Mesendoderm (in vitro differentiated cells): ENCODE data around the gene TTC17.

Source experiments
- DNase-seq: peaks from one replicate; pipeline ENCODE4 v3.0.0; 2013
- H2AK5ac ChIP-seq: 2 replicates; pipeline ENCODE4 v1.6.1; 2013; ENCODE audit warnings: low read length, inconsistent platforms
- H2BK120ac ChIP-seq: 2 replicates; pipeline ENCODE4 v1.6.1; 2013; ENCODE audit warnings: low read depth, mild to moderate bottlenecking, low read length, moderate library complexity, mixed read lengths
- H2BK15ac ChIP-seq: replicated peaks from 2 replicates; pipeline ENCODE4 v1.6.1; 2013; ENCODE audit warnings: low read depth, mild to moderate bottlenecking, moderate library complexity
- H2BK5ac ChIP-seq: 2 replicates; pipeline ENCODE4 v1.6.1; 2013; ENCODE audit warnings: low read length, inconsistent platforms
- H3K18ac ChIP-seq: 2 replicates; pipeline ENCODE4 v1.6.1; 2013; ENCODE audit warnings: mild to moderate bottlenecking, low read length, mixed read lengths
- H3K23ac ChIP-seq: one replicate; pipeline ENCODE4 v1.6.1; 2013; ENCODE audit warnings: low read length
- H3K27ac ChIP-seq: 2 replicates; pipeline ENCODE4 v1.5.1; 2013; ENCODE audit warnings: low read depth, mild to moderate bottlenecking, inconsistent platforms, low read length, moderate library complexity
- H3K27me3 ChIP-seq: 2 replicates; pipeline ENCODE4 v1.6.1; 2013; ENCODE audit warnings: low read length, control low read depth, mild to moderate bottlenecking, inconsistent platforms; ENCODE audit not compliant: insufficient read depth, poor library complexity
- H3K36me3 ChIP-seq: 2 replicates; pipeline ENCODE4 v1.6.1; 2013; ENCODE audit warnings: low read length, inconsistent platforms; ENCODE audit not compliant: control insufficient read depth, insufficient read depth
- H3K4ac ChIP-seq: one replicate; pipeline ENCODE4 v1.6.1; 2013; ENCODE audit warnings: low read depth, mild to moderate bottlenecking, low read length, moderate library complexity
- H3K4me1 ChIP-seq: 2 replicates; pipeline ENCODE4 v1.6.1; 2013; ENCODE audit warnings: low read depth, low read length, inconsistent platforms; ENCODE audit not compliant: control insufficient read depth
- H3K4me2 ChIP-seq: 2 replicates; pipeline ENCODE4 v1.6.1; 2013; ENCODE audit warnings: low read length
- H3K4me3 ChIP-seq: 2 replicates; pipeline ENCODE4 v1.5.1; 2013; ENCODE audit warnings: mild to moderate bottlenecking, low read length
- H3K56ac ChIP-seq: one replicate; pipeline ENCODE4 v1.6.1; 2013; ENCODE audit warnings: low read length
- H3K79me1 ChIP-seq: 2 replicates; pipeline ENCODE4 v1.6.1; 2013; ENCODE audit warnings: low read length, inconsistent platforms
- H3K79me2 ChIP-seq: 2 replicates; pipeline ENCODE4 v1.6.1; 2013; ENCODE audit warnings: mild to moderate bottlenecking, low read length; ENCODE audit not compliant: control insufficient read depth, insufficient read depth
- H3K9ac ChIP-seq: 2 replicates; pipeline ENCODE4 v1.6.1; 2013; ENCODE audit warnings: low read length, inconsistent platforms
- H4K5ac ChIP-seq: one replicate; pipeline ENCODE4 v1.6.1; 2013; ENCODE audit warnings: low read length
- H4K8ac ChIP-seq: one replicate; pipeline ENCODE4 v1.6.1; 2013; ENCODE audit warnings: low read depth, mild to moderate bottlenecking, control low read depth, low read length, moderate library complexity
- WGBS: extraction: QIAGEN DNeasy Blood & Tissue Kit; methylation state at CpG from one replicate; pipeline ENCODE4 v1.1.7; 2013; ENCODE audit warnings: low lambda C conversion rate, missing lambda C conversion rate; ENCODE audit not compliant: insufficient coverage; ENCODE audit errors: extremely low coverage; 5-methylcytosine and 5-hydroxymethylcytosine counted together

Gene TTC17

GRCh38 chr11:43497144-43497543, 138.4 kb downstream of the TTC17 start:
- Histone ChIP-seq H3K4me2 (no peak overlapping the region), H3K4ac (no peak overlapping the region), H2BK120ac (no peak overlapping the region), H2AK5ac (no peak overlapping the region), H2BK5ac (no peak overlapping the region), H3K18ac (no peak overlapping the region), H3K4me1 (no peaks in the 10 kb centered on the region), H4K8ac (no peak overlapping the region), H3K79me1 (no peaks in the 10 kb centered on the region), H3K36me3 (no peaks in the 10 kb centered on the region), H3K79me2 (no peaks in the 10 kb centered on the region), H3K27me3 (no peaks in the 10 kb centered on the region), H3K56ac (no peak overlapping the region), H2BK15ac (no peak overlapping the region), H3K27ac (no peak overlapping the region), H4K5ac (no peak overlapping the region), H3K9ac (no peak overlapping the region), H3K4me3 (no peak overlapping the region), H3K23ac (no peak overlapping the region)
- no CpG with 5 or more reads among the region's 1 CpG for WGBS
- DNase-seq: no peak

- DNase-seq: no peak
- Histone ChIP-seq H3K56ac (no peak overlapping the region), H3K4me1 (no peaks in the 10 kb centered on the region), H3K18ac (no peak overlapping the region), H3K4me2 (no peak overlapping the region), H3K79me1 (no peaks in the 10 kb centered on the region), H2BK5ac (no peak overlapping the region), H3K23ac (no peak overlapping the region), H3K36me3 (no peaks in the 10 kb centered on the region), H3K27me3 (no peaks in the 10 kb centered on the region), H2AK5ac (no peak overlapping the region), H2BK120ac (no peak overlapping the region), H3K27ac (no peak overlapping the region), H3K4me3 (no peak overlapping the region), H3K79me2 (no peaks in the 10 kb centered on the region), H4K8ac (no peak overlapping the region), H3K9ac (no peak overlapping the region), H3K4ac (no peak overlapping the region), H2BK15ac (no peak overlapping the region), H4K5ac (no peak overlapping the region)
- no CpG with 5 or more reads among the region's 3 CpGs for WGBS
These were observed 139.8 kb downstream of the TTC17 start for GRCh38 chr11:43498561-43498960.

- Histone ChIP-seq H3K79me1 (no peaks in the 10 kb centered on the region), H3K18ac (no peak overlapping the region), H3K27ac (no peak overlapping the region), H4K8ac (no peak overlapping the region), H4K5ac (no peak overlapping the region), H2BK120ac (no peak overlapping the region), H2BK15ac (no peak overlapping the region), H3K56ac (no peak overlapping the region), H3K9ac (no peak overlapping the region), H3K4me1 (peaks cover 4% of the 10 kb centered on the region), H2AK5ac (no peak overlapping the region), H3K79me2 (no peaks in the 10 kb centered on the region), H3K4me2 (no peak overlapping the region), H3K4me3 (no peak overlapping the region), H3K4ac (no peak overlapping the region), H2BK5ac (no peak overlapping the region), H3K27me3 (no peaks in the 10 kb centered on the region), H3K36me3 (no peaks in the 10 kb centered on the region), H3K23ac (no peak overlapping the region)
- no CpG with 5 or more reads among the region's 4 CpGs for WGBS
- no peak for DNase-seq
These were observed 144.7 kb downstream of the TTC17 start for GRCh38 chr11:43503417-43503816.

- H3K18ac ChIP-seq: no peak overlapping the region
- no peak overlapping the region for H3K4me3 ChIP-seq
- no peak overlapping the region for H4K5ac ChIP-seq
- no peak overlapping the region for H2BK5ac ChIP-seq
- no peaks in the 10 kb centered on the region for H3K27me3 ChIP-seq
- H3K36me3 ChIP-seq: no peaks in the 10 kb centered on the region
- H3K4me1 ChIP-seq: peaks cover 4% of the 10 kb centered on the region
- DNase-seq: peak; percentile 60
- H2BK15ac ChIP-seq: no peak overlapping the region
- no peak overlapping the region for H3K23ac ChIP-seq
- H3K4ac ChIP-seq: no peak overlapping the region
- H3K79me1 ChIP-seq: no peaks in the 10 kb centered on the region
- H4K8ac ChIP-seq: no peak overlapping the region
- no peak overlapping the region for H3K27ac ChIP-seq
- H3K4me2 ChIP-seq: no peak overlapping the region
- H2AK5ac ChIP-seq: no peak overlapping the region
- whole genome bisulfite sequencing: no CpG with 5 or more reads among the region's 7 CpGs
- no peak overlapping the region for H2BK120ac ChIP-seq
- H3K56ac ChIP-seq: no peak overlapping the region
- H3K9ac ChIP-seq: no peak overlapping the region
- H3K79me2 ChIP-seq: no peaks in the 10 kb centered on the region
These were observed 145.7 kb downstream of the TTC17 start for GRCh38 chr11:43504316-43504950.

GRCh38 chr11:43505171-43505570, 146.5 kb downstream of the TTC17 start:
- Histone ChIP-seq H3K9ac (no peak overlapping the region), H3K18ac (no peak overlapping the region), H4K5ac (no peak overlapping the region), H3K56ac (no peak overlapping the region), H3K4me2 (no peak overlapping the region), H3K23ac (no peak overlapping the region), H3K79me1 (no peaks in the 10 kb centered on the region), H2BK5ac (no peak overlapping the region), H3K36me3 (no peaks in the 10 kb centered on the region), H2BK15ac (no peak overlapping the region), H3K4me3 (no peak overlapping the region), H2BK120ac (no peak overlapping the region), H3K79me2 (no peaks in the 10 kb centered on the region), H3K27ac (no peak overlapping the region), H4K8ac (no peak overlapping the region), H3K4me1 (peaks cover 4% of the 10 kb centered on the region), H3K27me3 (no peaks in the 10 kb centered on the region), H3K4ac (no peak overlapping the region), H2AK5ac (no peak overlapping the region)
- DNase-seq: no peak
- WGBS: no CpG with 5 or more reads among the region's 4 CpGs

- no CpG with 5 or more reads among the region's 5 CpGs for WGBS
- no peak overlapping the region for H3K18ac ChIP-seq
- no peak overlapping the region for H2BK120ac ChIP-seq
- no peaks in the 10 kb centered on the region for H3K36me3 ChIP-seq
- H2BK5ac ChIP-seq: no peak overlapping the region
- no peak overlapping the region for H3K9ac ChIP-seq
- no peak overlapping the region for H3K4me3 ChIP-seq
- H4K8ac ChIP-seq: no peak overlapping the region
- H3K79me2 ChIP-seq: no peaks in the 10 kb centered on the region
- no peak overlapping the region for H4K5ac ChIP-seq
- H3K27ac ChIP-seq: no peak overlapping the region
- no peak overlapping the region for H2AK5ac ChIP-seq
- H3K23ac ChIP-seq: no peak overlapping the region
- H3K4me1 ChIP-seq: peaks cover 4% of the 10 kb centered on the region
- no peak overlapping the region for H3K4me2 ChIP-seq
- no peaks in the 10 kb centered on the region for H3K27me3 ChIP-seq
- DNase-seq: no peak
- no peaks in the 10 kb centered on the region for H3K79me1 ChIP-seq
- peak overlapping the region; percentile 7 for H3K56ac ChIP-seq
- no peak overlapping the region for H2BK15ac ChIP-seq
- H3K4ac ChIP-seq: no peak overlapping the region
These were observed 148.5 kb downstream of the TTC17 start for GRCh38 chr11:43507171-43507570.
